GM18498 (cell line): ENCODE data around the gene FBXL16.
"Not testable (repeated sequence)": the region's sequence is repeated elsewhere in the genome, so short reads cannot be mapped to it uniquely, and the experiment has no call there.

ENCODE experiments used
- ATAC-seq: cut with Tn5 transposase; IDR thresholded peaks from one replicate; pipeline ENCODE4 v1.9.1; 2021; ENCODE audit warnings: mild to moderate bottlenecking, moderate library complexity; ENCODE audit not compliant: unreplicated experiment

FBXL16 gene

DNA sequence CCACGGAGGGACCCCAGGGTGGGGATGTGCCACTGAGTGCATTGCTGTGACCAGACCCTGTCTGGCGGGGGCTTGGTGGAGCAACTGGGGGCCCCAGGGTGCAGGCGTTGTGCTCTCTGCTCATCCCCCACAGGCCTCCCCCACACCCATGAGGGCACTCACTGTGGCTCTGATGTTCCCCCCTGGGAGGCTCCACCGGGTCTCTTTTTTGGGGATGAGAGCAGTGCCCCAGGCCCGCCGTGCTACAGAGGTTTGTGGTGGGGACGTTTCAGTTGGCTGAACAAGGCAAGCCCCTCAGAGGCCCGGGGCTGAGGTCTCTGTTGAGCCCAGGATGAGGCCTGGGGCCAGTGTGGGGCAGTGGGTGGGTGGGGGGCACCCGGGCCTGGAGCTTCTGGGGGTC is 18.1 kb upstream of the FBXL16 start:
- no peak for ATAC-seq

DNA sequence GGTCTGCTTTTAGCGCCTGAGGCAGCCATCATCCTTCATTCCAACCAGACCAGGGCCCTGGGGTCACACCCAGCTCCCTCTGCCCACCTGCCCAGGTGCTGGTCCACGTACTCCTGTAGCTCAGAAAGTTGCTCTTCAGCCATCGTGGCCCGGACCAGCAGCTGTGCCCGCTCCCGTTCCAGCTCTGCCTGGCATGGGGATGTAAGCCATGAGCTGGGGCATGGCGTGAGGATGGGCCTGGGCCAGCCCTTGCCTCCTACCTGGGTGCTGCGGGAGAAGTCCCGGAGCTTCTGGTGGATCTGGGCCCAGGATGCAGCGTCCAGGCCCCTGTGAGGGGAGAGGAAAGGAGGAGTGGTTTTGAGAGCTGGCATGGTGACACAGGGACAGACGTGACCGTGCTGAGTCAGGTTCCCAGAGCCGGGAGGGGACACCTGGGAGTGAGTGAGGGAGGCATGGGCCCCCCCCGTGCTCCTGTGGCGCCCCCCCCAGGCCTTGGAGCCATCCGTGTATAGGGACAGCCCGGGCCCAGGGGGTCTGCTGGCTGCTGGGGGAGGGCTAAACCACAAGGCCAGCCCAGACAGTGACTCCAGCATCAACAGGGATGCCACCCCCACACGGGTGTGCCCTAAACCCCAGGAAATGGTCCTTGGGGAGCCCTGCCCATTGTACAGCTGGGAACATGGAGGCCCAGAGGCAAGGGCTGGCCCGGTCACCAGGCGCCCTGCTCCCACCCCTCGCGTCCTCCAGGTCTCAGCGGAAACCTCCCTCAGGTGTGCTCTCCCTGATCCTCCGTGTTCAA is 17.4 kb upstream of the FBXL16 start:
- ATAC-seq: no peak

DNA sequence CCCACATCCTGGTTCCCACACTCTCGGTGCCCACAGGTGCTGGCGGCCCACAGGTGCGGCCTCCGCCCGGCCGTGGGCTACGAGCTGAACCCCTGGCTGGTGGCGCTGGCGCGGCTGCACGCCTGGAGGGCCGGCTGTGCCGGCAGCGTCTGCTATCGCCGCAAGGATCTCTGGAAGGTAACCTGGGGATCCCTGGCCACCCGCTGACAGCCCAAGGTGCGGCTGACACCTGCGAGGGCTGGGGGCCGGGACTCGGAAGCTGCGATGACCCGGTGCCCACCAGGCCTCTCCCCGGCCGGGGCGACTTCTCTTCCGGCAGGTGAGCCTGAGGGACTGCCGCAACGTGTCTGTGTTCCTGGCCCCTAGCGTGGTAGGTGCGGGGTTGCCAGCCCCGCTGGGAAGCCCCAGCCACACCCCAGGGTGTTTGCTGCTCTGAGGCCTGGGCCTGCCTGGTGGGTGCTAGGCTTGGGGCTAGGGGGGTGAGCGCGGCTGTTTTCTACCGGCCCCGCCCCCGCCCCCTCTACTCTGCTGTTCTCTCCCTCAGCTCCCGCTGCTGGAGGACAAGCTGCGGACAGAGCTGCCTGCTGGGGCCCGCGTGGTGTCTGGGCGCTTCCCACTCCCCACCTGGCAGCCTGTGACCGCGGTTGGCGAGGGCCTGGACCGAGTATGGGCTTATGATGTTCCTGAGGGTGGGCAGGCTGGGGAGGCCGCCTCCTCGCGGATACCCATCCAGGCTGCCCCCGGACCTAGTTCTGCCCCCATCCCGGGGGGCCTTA is 16.4 kb upstream of the FBXL16 start:
- ATAC-seq: no peak

DNA sequence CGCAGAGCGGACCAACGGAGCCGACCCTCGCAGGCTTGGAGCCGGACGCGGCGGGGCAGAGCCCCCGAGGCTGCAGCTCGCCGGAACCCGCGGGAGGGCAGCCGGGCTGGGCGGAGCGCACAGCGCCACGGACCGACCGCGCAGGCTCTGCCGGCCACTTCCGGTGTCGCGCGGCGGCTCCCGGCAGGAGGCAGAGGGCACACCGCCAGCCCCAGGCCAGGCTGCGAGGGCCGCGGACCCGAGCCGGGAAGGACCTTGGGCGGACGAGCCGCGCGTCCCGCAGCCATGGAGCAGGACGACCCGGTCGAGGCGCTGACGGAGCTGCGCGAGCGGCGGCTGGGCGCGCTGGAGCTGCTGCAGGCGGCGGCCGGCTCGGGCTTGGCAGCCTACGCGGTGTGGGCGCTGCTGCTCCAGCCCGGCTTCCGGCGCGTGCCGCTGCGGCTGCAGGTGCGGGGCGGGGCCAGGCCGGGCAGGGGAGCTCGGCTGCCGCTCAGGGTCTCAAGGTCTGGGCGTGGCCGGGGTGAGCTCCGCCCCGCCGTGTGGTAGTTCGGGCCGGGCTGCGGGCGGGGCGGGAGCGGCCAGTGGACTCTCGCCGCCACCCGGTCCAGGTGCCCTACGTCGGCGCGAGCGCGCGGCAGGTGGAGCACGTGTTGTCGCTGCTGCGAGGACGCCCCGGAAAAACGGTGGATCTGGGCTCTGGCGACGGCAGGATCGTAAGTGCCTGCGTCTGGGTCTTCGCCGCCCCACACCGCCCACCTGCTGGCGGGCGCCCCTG is 15.6 kb upstream of the FBXL16 start, which contains the start of gene ANTKMT:
ANTKMT (plus strand) TSS at position 157 of the 775 bp plus-strand sequence; CDS start at position 286, 129 bp downstream.
- ATAC-seq: peak; percentile 82

DNA sequence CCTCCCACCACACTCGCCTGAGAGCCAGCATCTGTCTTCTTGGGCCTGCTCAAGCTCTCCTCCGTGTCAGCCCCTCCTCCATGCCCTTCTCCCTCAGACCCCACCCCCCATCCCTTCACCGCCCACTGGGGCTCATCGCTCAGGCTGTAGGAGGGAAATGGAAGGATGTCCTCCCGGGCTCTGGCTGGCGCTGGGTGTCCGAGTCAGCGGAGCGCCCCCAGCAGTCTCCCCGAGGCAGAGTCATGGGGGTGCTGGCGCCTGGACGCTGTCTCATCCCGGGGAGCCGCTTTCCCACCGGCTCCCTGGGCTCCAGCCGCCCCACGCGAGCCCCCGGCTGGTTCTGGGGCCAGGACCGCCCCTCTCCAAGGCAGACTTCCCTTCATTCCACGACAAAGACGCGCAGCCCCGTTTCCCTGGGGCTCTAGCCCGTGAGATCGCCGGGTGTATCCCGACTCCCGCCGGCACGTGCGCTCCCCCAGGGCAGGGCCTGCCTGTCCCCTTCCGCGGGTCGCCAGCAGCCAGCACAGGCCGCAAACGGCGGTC is 14.9 kb upstream of the FBXL16 start:
- peak; percentile 20 for ATAC-seq

DNA sequence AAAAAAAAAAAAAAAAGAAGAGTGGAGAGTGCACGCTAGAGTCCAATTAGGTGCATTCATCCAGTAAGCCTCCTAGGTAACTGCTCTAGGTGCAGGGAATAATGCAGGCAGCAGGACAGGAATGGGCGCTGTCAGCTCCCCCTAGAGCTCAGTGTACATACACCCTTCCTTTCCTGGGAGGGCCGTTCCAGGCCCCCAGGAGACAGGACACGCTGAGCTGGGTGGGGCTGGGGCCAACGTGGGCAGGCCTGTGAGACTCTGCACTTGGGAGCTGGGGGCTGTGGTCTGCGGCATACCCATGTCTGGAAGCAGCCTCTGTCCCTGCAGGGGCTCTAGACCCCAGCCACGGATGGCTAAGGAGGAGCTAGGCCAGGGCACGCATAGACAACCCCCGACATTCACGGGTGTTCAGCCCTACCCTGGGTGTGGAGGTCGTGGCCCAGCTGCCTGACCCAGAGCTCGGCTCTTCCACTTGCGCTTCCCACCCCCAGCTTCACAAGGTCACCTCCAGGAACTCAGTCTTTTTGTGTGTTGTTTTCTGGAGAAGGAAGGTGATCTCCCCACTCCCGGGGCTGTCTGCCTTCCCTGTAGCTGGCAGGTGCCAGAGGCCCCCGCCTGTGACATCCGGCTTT is 14.3 kb upstream of the FBXL16 start:
- ATAC-seq: no peak

DNA sequence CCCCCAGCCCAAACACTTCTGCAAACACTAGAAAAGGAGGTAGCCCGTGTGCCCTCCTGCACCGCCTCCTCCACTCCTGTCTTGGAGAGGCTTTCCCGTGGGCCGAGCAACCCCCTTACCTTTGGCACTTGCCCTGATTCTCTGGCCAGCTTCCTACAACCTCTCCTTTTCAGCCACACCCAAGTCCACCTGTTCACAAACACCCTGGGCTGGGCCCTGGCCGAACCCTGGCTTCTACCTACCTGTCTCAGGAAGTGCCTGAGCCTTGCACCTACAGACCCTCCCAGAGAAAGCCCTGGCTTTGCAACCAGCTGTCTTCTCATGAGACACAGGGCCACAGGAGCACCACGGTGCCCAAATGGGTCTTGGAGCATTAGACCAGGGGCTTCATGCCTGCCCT is 13.3 kb upstream of the FBXL16 start:
- no peak for ATAC-seq

DNA sequence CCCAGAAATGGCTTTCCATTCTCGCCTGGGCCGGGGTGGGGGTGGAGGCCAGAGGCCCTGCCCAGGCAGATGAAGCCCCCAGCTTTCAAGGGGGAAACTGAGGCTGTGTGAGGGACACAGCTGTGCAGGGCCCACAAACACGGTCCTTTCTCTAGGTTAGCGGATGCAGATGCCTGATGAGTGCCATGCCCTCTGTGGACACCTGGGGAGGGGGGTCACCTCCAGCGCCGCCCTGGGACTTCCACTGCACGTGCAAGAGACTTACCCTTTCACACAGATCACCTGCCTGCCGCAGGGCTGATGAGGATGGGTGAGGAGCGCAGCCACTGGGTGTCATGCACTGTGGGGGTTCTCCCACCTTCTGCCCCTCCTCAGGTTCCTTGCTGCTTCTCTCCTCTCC is 12.8 kb upstream of the FBXL16 start:
- ATAC-seq: no peak

DNA sequence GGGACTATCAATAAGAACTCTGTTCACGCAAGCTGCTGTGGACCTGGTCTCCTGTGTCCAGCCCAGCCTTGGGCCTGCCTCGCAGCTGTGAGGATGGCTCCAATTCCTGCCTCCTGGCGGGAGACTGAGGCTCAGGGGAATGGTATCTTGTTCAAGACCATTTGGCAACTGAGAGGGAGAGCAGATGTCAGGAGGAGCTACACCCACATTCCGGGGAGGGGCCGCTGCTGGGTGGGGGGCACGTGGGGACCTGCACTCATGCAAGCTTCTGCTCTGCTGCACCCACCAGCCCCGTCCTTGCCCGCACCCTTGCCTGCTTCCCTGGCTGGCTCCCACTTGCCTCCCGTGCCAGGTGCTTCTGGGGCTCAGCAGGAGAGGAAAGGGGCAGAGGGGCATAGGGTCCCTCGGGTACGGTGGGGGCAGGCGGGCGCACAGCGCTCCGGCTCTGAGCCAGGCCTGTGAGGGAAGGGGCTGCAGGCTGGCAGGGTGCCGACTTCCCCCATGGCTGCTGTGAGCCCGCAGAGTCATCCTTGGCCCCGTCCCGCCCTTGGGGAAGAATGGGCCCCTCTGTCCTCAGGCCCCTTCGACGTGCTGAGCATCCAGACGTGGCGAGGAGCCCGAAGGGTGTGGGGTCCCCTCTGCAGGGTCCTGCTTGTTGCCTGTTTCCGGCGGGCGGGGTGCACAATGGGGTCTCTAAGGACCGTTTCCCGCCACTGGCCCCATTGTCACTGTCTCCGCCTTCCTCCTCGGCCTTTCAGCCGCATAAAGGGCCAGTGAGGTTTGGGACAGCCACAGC is 12.0 kb upstream of the FBXL16 start:
- ATAC-seq: no peak

DNA sequence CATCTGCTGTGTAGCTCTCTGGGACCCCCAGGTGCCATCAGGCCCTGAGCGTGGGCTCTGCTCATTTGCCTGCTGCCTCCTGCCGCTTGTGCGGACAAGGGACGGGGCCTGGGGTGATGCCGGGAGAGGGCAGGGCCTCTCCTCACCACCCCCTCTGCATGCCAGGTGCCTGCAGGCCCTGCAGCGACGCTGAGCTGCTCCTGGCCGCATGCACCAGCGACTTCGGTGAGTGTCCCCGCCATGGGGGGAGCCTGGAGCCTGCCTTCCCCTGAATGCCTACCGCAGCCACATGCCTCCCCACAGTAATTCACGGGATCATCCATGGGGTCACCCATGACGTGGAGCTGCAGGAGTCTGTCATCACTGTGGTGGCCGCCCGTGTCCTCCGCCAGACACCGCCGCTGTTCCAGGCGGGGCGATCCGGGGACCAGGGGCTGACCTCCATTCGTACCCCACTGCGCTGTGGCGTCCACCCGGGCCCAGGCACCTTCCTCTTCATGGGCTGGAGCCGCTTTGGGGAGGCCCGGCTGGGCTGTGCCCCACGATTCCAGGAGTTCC is 11.2 kb upstream of the FBXL16 start:
- no peak for ATAC-seq

DNA sequence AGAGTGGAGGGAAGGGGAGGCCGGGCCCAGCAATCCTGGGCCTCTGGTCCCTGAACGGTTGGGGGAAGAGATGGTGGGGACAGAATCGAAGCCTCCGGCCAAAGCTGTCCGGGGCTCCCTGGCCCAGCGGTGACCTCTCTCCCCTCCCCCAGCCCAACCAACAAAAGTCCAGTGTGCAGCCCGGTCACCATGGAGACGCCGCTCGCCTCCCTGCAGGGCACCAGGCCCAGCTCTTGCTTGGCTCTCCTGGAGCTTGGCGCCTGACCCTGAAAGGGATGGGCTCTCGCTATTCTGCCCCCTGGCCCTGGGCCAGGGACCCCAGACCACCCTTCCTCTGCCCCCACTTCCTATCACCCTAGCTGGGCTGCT is 10.6 kb upstream of the FBXL16 start:
- no peak for ATAC-seq

DNA sequence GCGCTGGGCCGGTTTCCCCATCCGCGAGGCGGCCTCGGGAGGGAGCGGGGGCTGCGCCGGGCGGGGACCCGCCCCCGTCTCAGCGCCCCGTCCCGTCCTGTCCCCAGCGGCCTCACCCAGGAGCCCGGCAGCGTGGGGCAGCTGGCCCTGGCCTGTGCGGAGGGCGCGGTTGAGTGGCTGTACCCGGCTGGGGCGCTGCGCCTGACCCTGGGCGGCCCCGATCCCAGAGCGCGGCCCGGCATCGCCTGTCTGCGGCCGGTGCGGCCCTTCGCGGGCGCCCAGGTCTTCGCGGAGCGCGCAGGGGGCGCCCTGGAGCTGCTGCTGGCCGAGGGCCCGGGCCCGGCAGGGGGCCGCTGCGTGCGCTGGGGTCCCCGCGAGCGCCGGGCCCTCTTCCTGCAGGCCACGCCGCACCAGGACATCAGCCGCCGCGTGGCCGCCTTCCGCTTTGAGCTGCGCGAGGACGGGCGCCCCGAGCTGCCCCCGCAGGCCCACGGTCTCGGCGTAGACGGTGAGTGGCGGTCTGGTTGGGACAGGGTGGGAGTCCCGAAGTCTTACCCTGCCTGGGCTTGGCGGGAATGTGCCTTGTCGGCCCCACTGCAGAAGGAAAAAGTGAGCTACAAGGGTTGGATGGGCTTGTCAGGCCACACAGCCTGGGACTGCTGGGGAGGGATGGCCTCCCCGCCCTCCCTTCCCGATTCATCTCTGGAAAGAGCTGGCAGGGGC is 10.0 kb upstream of the FBXL16 start:
- ATAC-seq: peak; percentile 14

DNA sequence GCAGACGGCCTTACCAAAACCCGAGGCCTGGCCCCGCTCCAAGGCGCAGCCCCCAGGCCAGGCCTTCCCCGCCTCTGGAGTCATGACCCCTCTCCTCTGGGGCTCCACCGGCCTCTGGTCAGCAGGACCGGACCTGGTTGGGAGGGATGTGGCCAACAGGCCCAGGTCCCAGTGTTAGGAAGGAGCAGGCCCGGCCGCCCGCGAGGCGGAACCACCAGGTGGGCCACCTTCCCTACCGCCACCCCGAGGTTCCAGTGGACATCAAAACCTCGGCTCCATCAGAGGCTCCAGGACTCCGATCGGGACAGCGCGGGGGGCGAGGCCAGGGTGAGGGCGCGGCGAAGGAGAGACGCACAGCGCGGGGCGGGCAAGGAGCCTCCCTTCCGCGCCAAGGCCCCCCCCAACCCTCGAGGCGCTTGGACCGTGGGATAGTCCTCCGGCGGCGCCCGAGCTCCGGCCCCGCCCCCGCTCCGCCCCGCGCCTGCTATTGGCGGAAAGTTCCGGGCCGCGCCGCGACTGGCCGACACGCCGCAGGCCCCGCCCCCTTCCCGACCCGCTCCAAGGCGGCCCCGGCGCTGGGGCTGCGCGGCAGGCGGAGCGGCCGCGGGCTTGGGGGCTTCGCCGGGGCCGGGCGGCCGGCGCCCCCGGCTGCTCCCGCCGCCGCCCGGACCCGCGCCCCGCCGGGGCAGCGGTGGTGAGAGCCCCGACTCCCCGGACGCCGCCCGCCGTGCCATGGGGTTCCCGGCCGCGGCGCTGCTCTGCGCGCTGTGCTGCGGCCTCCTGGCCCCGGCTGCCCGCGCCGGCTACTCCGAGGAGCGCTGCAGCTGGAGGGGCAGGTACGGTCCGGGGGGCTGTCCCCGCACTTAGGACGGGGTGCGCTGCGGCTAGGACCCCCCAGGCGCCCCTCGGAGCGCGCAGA is 9.2 kb upstream of the FBXL16 start, which contains the start of gene METRN:
METRN (plus strand) TSS at position 561 of the 919 bp plus-strand sequence; CDS start at position 733, 172 bp downstream.
- ATAC-seq: peak; percentile 77

DNA sequence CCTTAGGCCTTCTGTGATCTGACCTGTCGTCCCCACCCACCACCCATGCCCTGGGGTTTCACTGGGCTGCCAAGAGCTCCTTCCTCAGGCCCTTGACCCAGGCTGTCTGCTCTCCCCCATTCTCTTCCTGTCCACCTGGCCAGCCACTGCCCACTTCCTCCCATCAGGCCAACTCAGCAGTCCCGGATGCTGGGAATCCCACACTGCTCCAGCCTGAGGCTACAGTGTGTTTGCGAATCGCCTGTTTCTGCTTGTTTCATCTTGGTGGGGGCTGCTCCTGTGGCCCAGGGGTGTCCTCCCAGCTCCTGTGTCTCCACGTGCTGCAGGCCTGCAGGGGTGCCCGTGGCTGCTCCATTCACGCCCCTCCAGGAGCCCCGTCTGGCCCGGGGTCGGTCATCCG is 8.5 kb upstream of the FBXL16 start:
- ATAC-seq: no peak

DNA sequence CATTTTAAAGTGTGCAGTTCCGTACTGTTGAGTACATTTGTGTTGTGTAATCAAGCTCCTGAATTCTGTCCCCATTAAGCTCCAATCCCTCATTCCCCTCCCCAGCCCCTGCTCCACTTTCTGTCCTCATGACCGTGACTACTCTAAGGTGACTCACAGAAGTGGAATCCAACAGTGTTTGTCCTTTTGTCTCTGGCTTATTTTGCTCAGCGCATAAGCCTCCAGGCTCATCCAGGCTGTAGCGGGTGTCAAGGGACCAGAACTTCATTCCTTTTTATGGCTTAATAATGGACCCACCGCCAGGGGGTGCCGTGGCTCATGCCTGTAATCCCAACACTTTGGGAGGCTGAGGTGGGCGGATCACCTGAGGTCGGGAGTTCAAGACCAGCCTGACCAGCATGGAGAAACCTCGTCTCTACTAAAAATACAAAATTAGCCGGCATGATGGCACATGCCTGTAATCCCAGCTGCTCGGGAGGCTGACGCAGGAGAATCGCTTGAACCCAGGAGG is 7.2 kb upstream of the FBXL16 start:
- ATAC-seq: not testable (repeated sequence)

DNA sequence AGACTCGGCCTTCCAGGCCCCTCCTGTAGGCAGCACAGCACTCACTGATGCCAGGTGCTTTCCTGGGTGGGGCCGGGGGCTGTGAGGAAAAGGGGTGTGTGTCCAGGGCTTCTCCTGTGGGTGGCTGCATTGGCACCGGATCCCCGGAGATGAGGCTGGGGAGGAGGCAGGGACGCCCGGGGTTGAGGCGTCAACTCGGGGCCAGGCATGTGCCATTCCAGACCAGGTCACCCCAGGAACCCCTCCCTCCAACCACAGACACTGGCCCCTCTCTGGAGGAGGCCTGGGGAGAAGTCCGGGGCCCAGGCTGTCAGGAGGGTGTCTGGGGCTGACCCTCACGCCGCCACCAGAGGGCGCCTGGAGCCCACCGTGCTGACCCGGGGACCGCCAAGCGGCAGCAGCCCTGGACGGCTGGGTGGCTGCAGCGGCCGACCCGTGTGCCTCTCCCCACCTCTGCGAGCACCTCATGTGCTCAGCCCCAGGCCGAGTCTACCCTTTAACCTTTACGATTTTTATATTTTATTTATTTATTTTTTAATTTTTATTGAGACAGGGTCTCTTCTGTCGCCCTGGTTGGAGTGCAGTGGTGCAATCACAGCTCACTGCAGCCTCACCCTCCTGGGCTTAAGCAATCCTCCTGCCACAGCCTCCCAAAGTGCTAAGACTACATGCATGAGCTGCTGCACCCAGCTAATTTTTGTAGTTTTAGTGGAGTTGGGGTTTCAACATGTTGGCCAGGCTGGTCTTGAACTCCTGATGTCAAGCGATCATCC is 6.1 kb upstream of the FBXL16 start:
- ATAC-seq: peak; percentile 42

DNA sequence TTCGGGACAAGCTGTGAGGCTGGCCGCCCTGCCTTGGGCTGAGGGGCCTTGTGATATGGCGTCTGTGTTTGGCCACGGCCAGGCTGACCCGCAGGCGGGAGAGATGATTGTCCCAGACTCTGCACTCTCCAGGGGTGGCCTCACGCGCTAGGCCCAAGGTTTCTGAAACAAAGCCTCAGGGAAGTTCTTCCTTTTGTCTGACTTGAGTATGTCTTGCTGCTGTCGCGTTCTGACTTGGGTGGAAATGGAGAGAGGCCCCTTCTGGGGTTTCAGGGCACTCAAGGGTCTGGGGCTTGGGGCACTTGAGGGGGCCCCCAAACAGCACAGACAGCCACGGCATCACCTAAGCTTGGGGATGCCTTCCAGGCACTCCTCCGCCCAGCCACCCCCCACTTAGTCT is 5.5 kb upstream of the FBXL16 start:
- ATAC-seq: no peak
